Colon (tissue), 2 donors: Measurements from ENCODE around the gene NFYC.

Experiments used
- FAIRE-seq: peaks from 2 replicates; lab custom pipeline; 2012; peaks lifted over from hg19 to GRCh38; lab: Jason Lieb, UNC
- donor health status: control.
- donor health status: control.

Gene NFYC

GRCh38 chr1:40798366-40799281 lies 107.1 kb downstream of the NFYC start:
- FAIRE-seq: no peak

- FAIRE-seq: no peak
Observed at GRCh38 chr1:40799351-40799867, 107.9 kb downstream of the NFYC start.

- FAIRE-seq: no peak
Observed at GRCh38 chr1:40801742-40802077, 110.2 kb downstream of the NFYC start.

GRCh38 chr1:40802078-40802741 lies 110.7 kb downstream of the NFYC start:
- FAIRE-seq: no peak

GRCh38 chr1:40802742-40803113 lies 111.2 kb downstream of the NFYC start:
- no peak for FAIRE-seq

GRCh38 chr1:40803447-40803846 lies 111.9 kb downstream of the NFYC start:
- no peak for FAIRE-seq

GRCh38 chr1:40803902-40804301 lies 112.4 kb downstream of the NFYC start:
- FAIRE-seq: no peak

- no peak for FAIRE-seq
Observed at GRCh38 chr1:40806240-40806639, 114.7 kb downstream of the NFYC start.

- FAIRE-seq: no peak
Observed at GRCh38 chr1:40806731-40807695, 115.5 kb downstream of the NFYC start.

GRCh38 chr1:40808002-40808401 lies 116.5 kb downstream of the NFYC start:
- no peak for FAIRE-seq

- FAIRE-seq: no peak
Observed at GRCh38 chr1:40808444-40808843, 116.9 kb downstream of the NFYC start.

GRCh38 chr1:40808909-40809308 lies 117.4 kb downstream of the NFYC start:
- FAIRE-seq: no peak

- FAIRE-seq: no peak
Observed at GRCh38 chr1:40810927-40811326, 119.4 kb downstream of the NFYC start.

- FAIRE-seq: no peak
Observed at GRCh38 chr1:40815420-40815819, 123.9 kb downstream of the NFYC start.

- FAIRE-seq: no peak
Observed at GRCh38 chr1:40817791-40818263, 126.3 kb downstream of the NFYC start.

GRCh38 chr1:40818264-40818961 lies 126.9 kb downstream of the NFYC start:
- FAIRE-seq: no peak

GRCh38 chr1:40819101-40819500 lies 127.6 kb downstream of the NFYC start:
- FAIRE-seq: no peak

GRCh38 chr1:40820251-40820797 lies 128.8 kb downstream of the NFYC start:
- FAIRE-seq: no peak
